CD1c-positive myeloid dendritic cell (primary cell): ENCODE data around the gene RORC.
"Not testable (repeated sequence)": the region's sequence is repeated elsewhere in the genome, so short reads cannot be mapped to it uniquely, and the experiment has no call there.

Experiments used
- DNase-seq: peaks from one replicate; pipeline ENCODE4 v3.0.0-alpha.2; 2016; ENCODE audit errors: extremely low spot score

RORC gene

GRCh38 chr1:151774256-151774922, 57.2 kb downstream of the RORC start:
- DNase-seq, result no peak

DNA sequence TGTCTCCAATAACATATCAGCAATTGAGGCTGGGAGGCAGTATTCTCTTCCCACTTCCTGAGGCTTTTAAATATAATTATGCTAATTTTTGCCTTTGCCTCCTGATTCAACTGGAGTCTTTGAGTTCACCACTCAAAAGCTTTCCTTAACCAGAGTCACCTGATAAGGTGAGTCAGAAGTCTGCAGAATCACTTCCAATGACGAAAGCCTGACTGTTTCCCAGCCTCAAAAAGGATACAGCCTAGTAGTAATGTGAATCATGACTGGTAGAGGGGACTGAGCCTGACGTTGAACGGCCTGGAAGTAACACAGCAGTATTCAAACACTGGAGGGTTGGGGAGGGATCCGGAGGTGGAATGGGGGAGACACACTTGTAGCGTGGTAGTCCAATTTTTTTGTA, 57.9 kb downstream of the RORC start:
- no peak for DNase-seq

DNA sequence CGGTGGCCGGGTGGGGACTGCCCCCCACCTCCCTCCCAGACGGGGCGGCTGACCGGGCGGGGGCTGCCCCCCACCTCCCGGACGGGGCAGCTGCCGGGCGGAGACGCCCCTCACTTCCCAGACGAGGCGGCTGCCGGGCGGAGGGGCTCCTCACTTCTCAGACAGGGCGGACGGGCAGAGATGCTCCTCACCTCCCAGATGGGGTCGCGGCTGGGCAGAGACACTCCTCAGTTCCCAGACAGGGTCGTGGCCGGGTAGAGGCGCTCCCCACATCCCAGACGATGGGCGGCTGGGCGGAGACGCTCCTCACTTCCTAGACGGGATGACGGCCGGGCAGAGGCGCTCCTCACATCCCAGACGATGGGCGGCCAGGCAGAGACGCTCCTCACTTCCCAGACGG, 62.3 kb downstream of the RORC start:
- not testable (repeated sequence) for DNase-seq

DNA sequence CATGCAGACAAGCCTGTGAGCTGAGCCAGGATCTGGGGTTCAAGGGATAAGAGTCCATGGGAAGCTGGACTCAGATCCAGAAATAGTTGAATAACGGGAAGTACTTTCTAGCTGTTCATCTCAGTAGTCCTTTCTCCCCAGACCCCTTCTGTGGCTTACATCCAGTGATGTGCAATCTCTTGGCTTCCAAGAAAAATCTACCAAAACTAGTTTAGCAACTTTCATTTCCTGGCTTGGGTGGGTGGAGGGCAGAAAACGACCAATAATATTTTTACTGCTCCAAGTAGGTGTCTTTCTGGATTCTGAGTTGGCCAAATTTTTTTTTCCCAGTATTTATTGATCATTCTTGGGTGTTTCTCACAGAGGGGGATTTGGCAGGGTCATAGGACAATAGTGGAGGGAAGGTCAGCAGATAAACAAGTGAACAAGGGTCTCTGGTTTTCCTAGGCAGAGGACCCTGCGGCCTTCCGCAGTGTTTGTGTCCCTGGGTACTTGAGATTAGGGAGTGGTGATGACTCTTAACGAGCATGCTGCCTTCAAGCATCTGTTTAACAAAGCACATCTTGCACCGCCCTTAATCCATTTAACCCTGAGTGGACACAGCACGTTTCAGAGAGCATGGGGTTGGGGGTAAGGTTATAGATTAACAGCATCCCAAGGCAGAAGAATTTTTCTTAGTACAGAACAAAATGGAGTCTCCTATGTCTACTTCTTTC, 63.1 kb downstream of the RORC start:
- peak; percentile 29 for DNase-seq

DNA sequence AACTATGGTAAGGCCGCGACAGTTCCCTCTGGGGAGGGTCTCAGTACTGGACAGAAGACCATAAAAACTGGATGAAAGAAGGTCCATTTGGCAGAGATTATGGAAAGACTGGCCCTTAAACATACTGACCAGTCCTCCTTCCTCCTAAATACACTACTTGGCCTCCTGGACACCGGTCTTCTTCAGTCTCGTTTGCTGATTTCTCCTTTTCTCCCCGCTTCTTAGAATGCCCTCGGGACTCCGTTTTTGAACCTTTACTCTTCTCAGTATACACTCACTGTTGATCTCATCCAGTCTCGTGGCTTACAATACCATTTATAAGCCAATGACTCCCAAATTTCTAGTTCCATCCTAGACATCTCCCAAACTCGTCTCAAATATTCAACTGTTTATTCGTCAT, 67.6 kb downstream of the RORC start:
- DNase-seq, result no peak

GRCh38 chr1:151762941-151763921, 68.4 kb downstream of the RORC start, which contains the start of gene MRPL9:
Gene MRPL9, minus strand, starts transcription at chr1:151763496. Its CDS starts 17 bp downstream, at chr1:151763479.
- peak; percentile 77 for DNase-seq

DNA sequence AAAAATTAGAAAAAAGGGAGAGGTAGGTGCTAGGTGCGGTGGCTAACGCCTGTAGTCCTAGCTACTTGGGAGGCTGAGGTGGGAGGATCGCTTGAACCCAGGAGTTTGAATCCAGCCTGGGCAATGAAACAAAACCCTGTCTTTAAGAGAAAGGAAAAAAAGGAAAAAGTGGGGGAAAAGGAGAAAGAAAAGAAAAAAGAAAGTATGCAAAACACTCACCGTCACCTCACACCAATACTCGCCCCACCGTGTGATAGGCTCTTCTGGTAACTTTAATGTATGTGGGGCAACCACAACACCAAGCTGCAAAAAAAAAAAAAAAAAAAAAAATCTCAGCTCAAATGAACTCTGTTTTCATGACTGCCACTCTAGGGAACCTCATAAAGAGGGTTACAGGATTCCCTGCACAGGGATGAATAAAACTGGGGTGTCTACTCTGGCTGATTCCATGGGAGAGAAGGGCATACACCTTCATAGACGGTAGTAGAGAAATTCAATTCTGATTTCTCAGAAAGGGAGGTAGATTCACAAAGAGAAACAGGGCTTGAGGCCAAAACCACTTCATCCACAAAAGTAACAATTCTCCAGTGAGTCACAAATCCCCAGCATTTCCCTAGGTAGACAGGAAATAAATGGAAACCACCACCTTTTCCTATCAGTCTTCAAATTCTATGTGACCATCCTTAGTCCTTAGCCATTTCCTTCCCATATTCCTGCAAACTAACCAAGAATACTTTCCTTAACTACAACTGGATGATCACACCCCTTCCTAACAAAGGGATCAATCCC, 70.8 kb downstream of the RORC start:
- no peak for DNase-seq

GRCh38 chr1:151759241-151759640, 72.4 kb downstream of the RORC start:
- DNase-seq, result no peak

DNA sequence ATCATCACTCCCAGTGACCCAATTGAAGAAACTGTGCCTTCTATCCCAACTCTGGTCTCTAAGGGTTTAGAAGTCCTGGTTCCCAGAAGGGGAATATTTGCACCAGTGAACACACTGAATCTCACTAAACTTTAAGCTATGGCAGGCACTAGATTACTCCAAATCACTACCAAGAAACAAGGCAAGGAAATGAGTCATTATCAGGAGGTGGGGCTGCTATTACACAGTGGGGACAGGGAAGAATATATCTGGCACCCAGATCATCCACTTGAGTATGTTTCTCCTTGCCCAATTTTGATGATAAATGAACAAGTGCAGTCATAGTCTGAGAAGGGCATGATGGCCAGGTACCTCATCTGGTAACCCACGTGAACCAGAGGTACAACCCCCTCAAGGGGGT, 75.3 kb downstream of the RORC start:
- DNase-seq, result no peak
